ENCODE results near the gene TRPM5. TPM values are rescaled to one million over a fixed set of nuclear protein-coding genes. Genes with fewer than 3 reads are reported as not detected.

TRPM5 gene
- polyA plus RNA-seq, 1 of the 3 experiments (the other 2 are of a cell fraction) = not detected

GRCh38 chr11:2482745-2483144 is 38.4 kb upstream of the TRPM5 start:
- ChIA-PET CTCF (interaction anchor here (0.6 to 4.0 kb wide), 2 partner anchors 49 to 408 kb away, joined by 3 to 23 read pairs; no protein-coding TSS in a partner anchor), POLR2A (no interaction called here)
- Histone ChIP-seq H3K9ac (no peak overlapping the region), H3K9me2 (no peaks in the 10 kb centered on the region), H3K4me2 (no peak overlapping the region), H3K36me3 (replicated peaks in 1 of 2; ENCODE audit: control insufficient read depth in 1 of 2, insufficient read depth in 2 of 2, low read length in 1 of 2) (no peaks in the 10 kb centered on the region), H3K4me1 (ENCODE audit: control insufficient read depth in 1 of 2, insufficient read depth in 2 of 2, low read depth in 1 of 2, low read length in 1 of 2) (peaks cover 0 to 9% of the 10 kb centered on the region in 2 experiments; a peak in 1 of 4 replicates), H3K9me3 (0 out of 2 replicates have a peak, but pooled peaks cover 8% of the 10 kb centered on the region), H4K20me1 (ENCODE audit: insufficient read depth) (no peaks in the 10 kb centered on the region), H2AFZ (ENCODE audit: low read depth) (no peak overlapping the region), H3F3A (replicated peaks; ENCODE audit: insufficient read depth) (no peaks in the 10 kb centered on the region), H3K79me2 (ENCODE audit: insufficient read depth) (no peaks in the 10 kb centered on the region), H3K4me3 (ENCODE audit: low read depth in 2 of 2, low read length in 1 of 2) (no peak overlapping the region), H3K27ac (ENCODE audit: low read depth in 2 of 2, low read length in 1 of 2) (no peak overlapping the region), H3K27me3 (ENCODE audit: insufficient read depth) (no peaks in the 10 kb centered on the region)
- TF ChIP-seq SMC3 (IDR thresholded peaks at IDR 0.05; ENCODE audit: low read depth, low read length) (no peak), EP300 (IDR thresholded peaks at IDR 0.05; ENCODE audit: borderline replicate concordance in 1 of 2, low read depth in 1 of 2, low read length in 1 of 2) (no peak), GATA2 (CRISPR knock-in tag; IDR thresholded peaks at IDR 0.05) (no peak), FOXJ3 (CRISPR knock-in tag; IDR thresholded peaks at IDR 0.05) (no peak), JUND (IDR thresholded peaks at IDR 0.05) (no peak), PBX3 (IDR thresholded peaks at IDR 0.05) (no peak), RCOR1 (IDR thresholded peaks at IDR 0.05; ENCODE audit: low read length) (no peak), CHD2 (IDR thresholded peaks at IDR 0.05; ENCODE audit: low read length, partially characterized antibody) (no peak), CTCF (IDR thresholded peaks at IDR 0.05) (no peak), MEF2A (IDR thresholded peaks at IDR 0.05; ENCODE audit: borderline replicate concordance, low read depth) (no peak), POLR2AphosphoS5 (IDR thresholded peaks at IDR 0.05; ENCODE audit: low read depth, low read length) (no peak)
- TF ChIP-seq, protein P1, sequence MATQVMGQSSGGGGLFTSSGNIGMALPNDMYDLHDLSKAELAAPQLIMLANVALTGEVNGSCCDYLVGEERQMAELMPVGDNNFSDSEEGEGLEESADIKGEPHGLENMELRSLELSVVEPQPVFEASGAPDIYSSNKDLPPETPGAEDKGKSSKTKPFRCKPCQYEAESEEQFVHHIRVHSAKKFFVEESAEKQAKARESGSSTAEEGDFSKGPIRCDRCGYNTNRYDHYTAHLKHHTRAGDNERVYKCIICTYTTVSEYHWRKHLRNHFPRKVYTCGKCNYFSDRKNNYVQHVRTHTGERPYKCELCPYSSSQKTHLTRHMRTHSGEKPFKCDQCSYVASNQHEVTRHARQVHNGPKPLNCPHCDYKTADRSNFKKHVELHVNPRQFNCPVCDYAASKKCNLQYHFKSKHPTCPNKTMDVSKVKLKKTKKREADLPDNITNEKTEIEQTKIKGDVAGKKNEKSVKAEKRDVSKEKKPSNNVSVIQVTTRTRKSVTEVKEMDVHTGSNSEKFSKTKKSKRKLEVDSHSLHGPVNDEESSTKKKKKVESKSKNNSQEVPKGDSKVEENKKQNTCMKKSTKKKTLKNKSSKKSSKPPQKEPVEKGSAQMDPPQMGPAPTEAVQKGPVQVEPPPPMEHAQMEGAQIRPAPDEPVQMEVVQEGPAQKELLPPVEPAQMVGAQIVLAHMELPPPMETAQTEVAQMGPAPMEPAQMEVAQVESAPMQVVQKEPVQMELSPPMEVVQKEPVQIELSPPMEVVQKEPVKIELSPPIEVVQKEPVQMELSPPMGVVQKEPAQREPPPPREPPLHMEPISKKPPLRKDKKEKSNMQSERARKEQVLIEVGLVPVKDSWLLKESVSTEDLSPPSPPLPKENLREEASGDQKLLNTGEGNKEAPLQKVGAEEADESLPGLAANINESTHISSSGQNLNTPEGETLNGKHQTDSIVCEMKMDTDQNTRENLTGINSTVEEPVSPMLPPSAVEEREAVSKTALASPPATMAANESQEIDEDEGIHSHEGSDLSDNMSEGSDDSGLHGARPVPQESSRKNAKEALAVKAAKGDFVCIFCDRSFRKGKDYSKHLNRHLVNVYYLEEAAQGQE (IDR thresholded peaks at IDR 0.05; ENCODE audit: low read depth, low read length) = no peak
- 38% methylated on average over 5 of the region's 5 CpGs for WGBS (ENCODE audit: low lambda C conversion rate)
- no peak for DNase-seq

Measured in SK-N-SH (cell line).